IMR-90 (cell line): ENCODE measurements around the gene ADAMTS13. TPM values are rescaled to one million over a fixed set of nuclear protein-coding genes. Genes with fewer than 3 reads are reported as not detected.

Experiments used
- ATAC-seq: fragments of 200-7000 bp; cut with Tn5 transposase; 2 replicates; pipeline ENCODE4 v1.9.1; 2020; ENCODE audit warnings: low read depth, mild to moderate bottlenecking, moderate library complexity
- BruUV-seq: library from RNA; stranded (reverse); fragments of 400-500 nt; replicated peaks from 2 replicates; lab custom pipeline; 2021; lab: Mats Ljungman, UMichigan
- CTCF ChIA-PET: fragments of 300-600 bp; formaldehyde crosslinking; extraction: SDS; loops from one replicate; lab custom pipeline; 2021; ENCODE audit warnings: antibody characterized with exemption; lab: Yijun Ruan, JAX
- POLR2A ChIA-PET: fragments of 300-600 bp; sonication (Branson Sonifier 250); formaldehyde crosslinking; loops from one replicate; lab custom pipeline; 2022; ENCODE audit warnings: antibody characterized with exemption; ENCODE audit not compliant: unreplicated experiment; lab: Charles Lee
- DNase-seq: peaks from one replicate; pipeline ENCODE4 v3.0.0; 2013
- H2AFZ ChIP-seq: replicated peaks from 2 replicates; pipeline ENCODE3; 2013; ENCODE audit warnings: low read length, mild to moderate bottlenecking; ENCODE audit not compliant: poor library complexity
- H2AK5ac ChIP-seq: 2 replicates; pipeline ENCODE4 v1.6.1; 2013; ENCODE audit warnings: low read depth, low read length, inconsistent platforms
- H2AK9ac ChIP-seq: replicated peaks from 2 replicates; pipeline ENCODE3; 2013; ENCODE audit warnings: mild to moderate bottlenecking, low read depth, low read length, moderate library complexity; ENCODE audit not compliant: poor library complexity
- H2BK120ac ChIP-seq: 2 replicates; pipeline ENCODE4 v1.6.1; 2013; ENCODE audit warnings: low read depth, low read length, inconsistent platforms
- H2BK15ac ChIP-seq: 3 replicates; pipeline ENCODE4 v1.6.1; 2013; ENCODE audit warnings: low read depth, low read length, inconsistent platforms
- H2BK20ac ChIP-seq: 2 replicates; pipeline ENCODE4 v1.6.1; 2013; ENCODE audit warnings: low read depth, mild to moderate bottlenecking, inconsistent platforms, low read length, moderate library complexity
- H2BK5ac ChIP-seq: 2 replicates; pipeline ENCODE4 v1.6.1; 2013; ENCODE audit warnings: mild to moderate bottlenecking, low read depth, low read length, inconsistent platforms; ENCODE audit not compliant: poor library complexity, severe bottlenecking
- H3K14ac ChIP-seq: replicated peaks from 2 replicates; pipeline ENCODE4 v1.6.1; 2013; ENCODE audit warnings: low read depth, low read length, inconsistent platforms
- H3K18ac ChIP-seq: 2 replicates; pipeline ENCODE4 v1.6.1; 2013; ENCODE audit warnings: low read depth, low read length, control low read depth
- H3K23ac ChIP-seq: 2 replicates; pipeline ENCODE4 v1.6.1; 2013; ENCODE audit warnings: low read depth, low read length, inconsistent platforms
- H3K27ac ChIP-seq: 2 replicates; pipeline ENCODE4 v1.5.1; 2013; ENCODE audit warnings: mild to moderate bottlenecking, control low read depth, low read length; ENCODE audit not compliant: insufficient read depth
- H3K27me3 ChIP-seq: 2 replicates; pipeline ENCODE4 v1.6.1; 2013; ENCODE audit warnings: low read length; ENCODE audit not compliant: control insufficient read depth, insufficient read depth
- H3K36me3 ChIP-seq: 2 replicates; pipeline ENCODE4 v1.6.1; 2013; ENCODE audit warnings: low read length, mixed read lengths; ENCODE audit not compliant: control insufficient read depth, insufficient read depth
- H3K4ac ChIP-seq: 2 replicates; pipeline ENCODE4 v1.6.1; 2013; ENCODE audit warnings: low read depth, low read length, inconsistent platforms
- H3K4me1 ChIP-seq: 2 replicates; pipeline ENCODE4 v1.6.1; 2013; ENCODE audit warnings: low read length, mixed read lengths; ENCODE audit not compliant: control insufficient read depth, insufficient read depth
- H3K4me2 ChIP-seq: 2 replicates; pipeline ENCODE4 v1.6.1; 2013; ENCODE audit warnings: low read depth, mild to moderate bottlenecking, control low read depth, low read length, moderate library complexity
- H3K4me3 ChIP-seq: 2 replicates; pipeline ENCODE4 v1.5.1; 2013; ENCODE audit warnings: low read depth, mild to moderate bottlenecking, control low read depth, low read length, moderate library complexity; ENCODE audit not compliant: insufficient read depth
- H3K56ac ChIP-seq: 2 replicates; pipeline ENCODE4 v1.6.1; 2013; ENCODE audit warnings: low read length, inconsistent platforms; ENCODE audit not compliant: insufficient read depth; ENCODE audit errors: extremely low read depth
- H3K79me1 ChIP-seq, 2 experiments: 2 replicates each; pipeline ENCODE4 v1.6.1; 2013; ENCODE audit warnings: low read length in 2 of 2, inconsistent platforms in 1 of 2, low read depth in 1 of 2
- H3K9ac ChIP-seq: 2 replicates; pipeline ENCODE4 v1.6.1; 2013; ENCODE audit warnings: low read depth, low read length, control low read depth
- H3K9me1 ChIP-seq: 2 replicates; pipeline ENCODE4 v1.6.1; 2013; ENCODE audit warnings: low read length, inconsistent platforms; ENCODE audit not compliant: insufficient read depth
- H3K9me3 ChIP-seq: 2 replicates; pipeline ENCODE4 v1.6.1; 2013; ENCODE audit warnings: low read length; ENCODE audit not compliant: control insufficient read depth, insufficient read depth
- H4K20me1 ChIP-seq: 2 replicates; pipeline ENCODE4 v1.6.1; 2013; ENCODE audit warnings: low read length, inconsistent platforms; ENCODE audit not compliant: insufficient read depth
- H4K5ac ChIP-seq: 2 replicates; pipeline ENCODE4 v1.6.1; 2013; ENCODE audit warnings: mild to moderate bottlenecking, low read depth, low read length, control low read depth
- H4K8ac ChIP-seq, 2 experiments: 2 replicates each; pipeline ENCODE4 v1.6.1; 2013; ENCODE audit warnings: low read depth in 2 of 2, low read length in 2 of 2, control low read depth in 1 of 2, inconsistent platforms in 1 of 2
- H4K91ac ChIP-seq: 2 replicates; pipeline ENCODE4 v1.6.1; 2013; ENCODE audit warnings: low read depth, low read length, inconsistent platforms; ENCODE audit not compliant: insufficient read depth
- BHLHE40 ChIP-seq: fragments of 150-350 bp; IDR thresholded peaks from 2 replicates; pipeline ENCODE4 v1.6.1; 2016; ENCODE audit warnings: mild to moderate bottlenecking, low read depth, low read length
- CEBPB ChIP-seq: IDR thresholded peaks from 2 replicates; pipeline ENCODE4 v1.6.1; 2012; ENCODE audit warnings: low read depth, low read length, improper control_type of control experiment
- CHD1 ChIP-seq: IDR thresholded peaks from 2 replicates; pipeline ENCODE4 v1.6.1; 2012; ENCODE audit warnings: low read depth, low read length, improper control_type of control experiment
- ELK1 ChIP-seq: fragments of 150-350 bp; IDR thresholded peaks from 2 replicates; pipeline ENCODE4 v1.6.1; 2016; ENCODE audit warnings: low read depth, mild to moderate bottlenecking, low read length, moderate library complexity, borderline replicate concordance
- FOS ChIP-seq: fragments of 150-350 bp; IDR thresholded peaks from 2 replicates; pipeline ENCODE4 v1.6.1; 2016; ENCODE audit warnings: low read depth, low read length
- MAFK ChIP-seq: IDR thresholded peaks from 2 replicates; pipeline ENCODE4 v1.6.1; 2012; ENCODE audit warnings: low read depth, low read length, improper control_type of control experiment
- MAZ ChIP-seq: IDR thresholded peaks from 2 replicates; pipeline ENCODE4 v1.6.1; 2012; ENCODE audit warnings: low read depth, mild to moderate bottlenecking, low read length, improper control_type of control experiment, moderate library complexity, borderline replicate concordance
- MXI1 ChIP-seq: IDR thresholded peaks from 2 replicates; pipeline ENCODE4 v1.6.1; 2012; ENCODE audit warnings: low read depth, mild to moderate bottlenecking, low read length, moderate library complexity, borderline replicate concordance
- NFE2L2 ChIP-seq: fragments of 150-350 bp; IDR thresholded peaks from 2 replicates; pipeline ENCODE4 v1.6.1; 2016; ENCODE audit warnings: low read depth, mild to moderate bottlenecking, low read length
- POLR2A ChIP-seq: IDR thresholded peaks from 2 replicates; pipeline ENCODE4 v1.6.1; 2012; ENCODE audit warnings: mild to moderate bottlenecking, low read depth, low read length
- RAD21 ChIP-seq: IDR thresholded peaks from 2 replicates; pipeline ENCODE4 v1.6.1; 2012; ENCODE audit warnings: low read length, improper control_type of control experiment
- RCOR1 ChIP-seq: IDR thresholded peaks from 2 replicates; pipeline ENCODE4 v1.6.1; 2012; ENCODE audit warnings: mild to moderate bottlenecking, low read length, improper control_type of control experiment; ENCODE audit not compliant: insufficient replicate concordance
- RFX5 ChIP-seq: IDR thresholded peaks from 2 replicates; pipeline ENCODE4 v1.8.0; 2012; ENCODE audit warnings: low read depth, mild to moderate bottlenecking, low read length, moderate library complexity
- SMC3 ChIP-seq: fragments of 150-350 bp; IDR thresholded peaks from 2 replicates; pipeline ENCODE4 v1.6.1; 2016; ENCODE audit warnings: low read depth, mild to moderate bottlenecking, antibody characterized with exemption, low read length, moderate library complexity
- USF2 ChIP-seq: fragments of 150-350 bp; IDR thresholded peaks from 2 replicates; pipeline ENCODE4 v1.6.1; 2017; ENCODE audit warnings: mild to moderate bottlenecking, antibody characterized with exemption, low read length, low read depth
- WGBS, 2 experiments: methylation state at CpG; one replicate each; pipeline versions ENCODE4 v1.1.5 to v1.1.7; 2013; ENCODE audit warnings: missing lambda C conversion rate in 2 of 2; ENCODE audit not compliant: insufficient read length in 1 of 2; ENCODE audit errors: extremely low coverage in 2 of 2; 5-methylcytosine and 5-hydroxymethylcytosine counted together
- dilution Hi-C: fragments of 300-500 bp; cut with HindIII; formaldehyde crosslinking; loops from one replicate; pipeline ENCODE4 v1.14.3; 2018; ENCODE audit warnings: low sequenced_read_pairs; ENCODE audit not compliant: unreplicated experiment
- in situ Hi-C: fragments of 300-500 bp; cut with MboI; formaldehyde crosslinking; loops from 3 replicates; pipeline ENCODE4 v1.14.3; 2019; ENCODE audit warnings: low sequenced_read_pairs, inconsistent platforms, mixed read lengths
- intact Hi-C: fragments of 100-400 bp; cut with micrococcal nuclease; formaldehyde crosslinking; loops from 2 replicates; pipeline ENCODE4 v1.10.0; 2022
- polyA plus RNA-seq, 3 experiments: library from polyadenylated mRNA; depleted of rRNA; stranded (reverse); fragments of >200 nt; gene quantifications; 2 replicates each; pipeline ENCODE4 v1.2.3, GENCODE V29; 2012; ENCODE audit warnings: low replicate concordance in 1 of 3
- total RNA-seq: library from RNA; depleted of rRNA; stranded (reverse); fragments of >200 nt; gene quantifications from 2 replicates; pipeline ENCODE4 v1.2.3, GENCODE V29; 2012
- TF ChIP-seq, protein P1 (sequence below): conservative IDR thresholded peaks from 2 replicates; pipeline ENCODE4 v1.5.1; 2012; ENCODE audit warnings: mild to moderate bottlenecking, low read depth, low read length, improper control_type of control experiment

ADAMTS13 gene
- total and polyA plus RNA-seq, 2 of the 4 experiments (the other 2 are of a cell fraction): 0.18 to 2.8 TPM

GRCh38 chr9:133429214-133429613 lies 7.0 kb downstream of the ADAMTS13 start:
- CTCF ChIA-PET: no interaction called here
- no peak overlapping the region for H2AK5ac ChIP-seq
- no peaks in the 10 kb centered on the region for H4K20me1 ChIP-seq
- H3K4me2 ChIP-seq: no peak overlapping the region; the same call in 1 of the 2 replicates
- no peak overlapping the region for H2BK15ac ChIP-seq
- no peak overlapping the region for H3K27ac ChIP-seq
- 0 out of 2 replicates have a peak, but pooled peaks cover 3% of the 10 kb centered on the region for H3K9me1 ChIP-seq
- TF ChIP-seq SMC3: no peak
- no peak for TF ChIP-seq MAFK
- TF ChIP-seq MXI1: no peak
- TF ChIP-seq, protein P1, sequence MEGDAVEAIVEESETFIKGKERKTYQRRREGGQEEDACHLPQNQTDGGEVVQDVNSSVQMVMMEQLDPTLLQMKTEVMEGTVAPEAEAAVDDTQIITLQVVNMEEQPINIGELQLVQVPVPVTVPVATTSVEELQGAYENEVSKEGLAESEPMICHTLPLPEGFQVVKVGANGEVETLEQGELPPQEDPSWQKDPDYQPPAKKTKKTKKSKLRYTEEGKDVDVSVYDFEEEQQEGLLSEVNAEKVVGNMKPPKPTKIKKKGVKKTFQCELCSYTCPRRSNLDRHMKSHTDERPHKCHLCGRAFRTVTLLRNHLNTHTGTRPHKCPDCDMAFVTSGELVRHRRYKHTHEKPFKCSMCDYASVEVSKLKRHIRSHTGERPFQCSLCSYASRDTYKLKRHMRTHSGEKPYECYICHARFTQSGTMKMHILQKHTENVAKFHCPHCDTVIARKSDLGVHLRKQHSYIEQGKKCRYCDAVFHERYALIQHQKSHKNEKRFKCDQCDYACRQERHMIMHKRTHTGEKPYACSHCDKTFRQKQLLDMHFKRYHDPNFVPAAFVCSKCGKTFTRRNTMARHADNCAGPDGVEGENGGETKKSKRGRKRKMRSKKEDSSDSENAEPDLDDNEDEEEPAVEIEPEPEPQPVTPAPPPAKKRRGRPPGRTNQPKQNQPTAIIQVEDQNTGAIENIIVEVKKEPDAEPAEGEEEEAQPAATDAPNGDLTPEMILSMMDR: no peak
- no peak for TF ChIP-seq NFE2L2
- no peak for TF ChIP-seq POLR2A
- no peak for TF ChIP-seq RAD21
- TF ChIP-seq RCOR1: no peak
- no peak for TF ChIP-seq USF2
- no peak for TF ChIP-seq FOS
- no peak for TF ChIP-seq CHD1
- no peak for TF ChIP-seq ELK1
- no peak for TF ChIP-seq RFX5
- TF ChIP-seq BHLHE40: no peak
- TF ChIP-seq CEBPB: no peak
- no peak for TF ChIP-seq MAZ
- peaks cover 15% of the 10 kb centered on the region for H3K27me3 ChIP-seq
- no peak overlapping the region for H2BK5ac ChIP-seq
- no peak overlapping the region for H3K56ac ChIP-seq
- dilution Hi-C loops (no loop called here), intact Hi-C loops (no loop called here), in situ Hi-C loops (no loop called here)
- H3K9ac ChIP-seq: no peak overlapping the region
- H3K4me1 ChIP-seq: no peaks in the 10 kb centered on the region
- no peaks in the 10 kb centered on the region for H3K9me3 ChIP-seq
- H3K18ac ChIP-seq: no peak overlapping the region
- POLR2A ChIA-PET: no interaction called here
- H2AFZ ChIP-seq: no peak overlapping the region
- H3K14ac ChIP-seq: no peak overlapping the region
- no peak overlapping the region for H2BK20ac ChIP-seq
- 11% methylated on average over 6 of the region's 18 CpGs; no CpG with 5 or more reads in 1 of the 2 experiments for WGBS, 2 experiments
- H3K79me1 ChIP-seq: no peaks in the 10 kb centered on the region
- no peak overlapping the region for H4K91ac ChIP-seq
- no peak overlapping the region for H3K23ac ChIP-seq
- no peak overlapping the region for H3K4ac ChIP-seq
- H4K5ac ChIP-seq: no peak overlapping the region
- H3K4me3 ChIP-seq: no peak overlapping the region
- no TSS peak for BruUV-seq
- ATAC-seq: no peak
- H2BK120ac ChIP-seq: no peak overlapping the region
- no peak overlapping the region for H2AK9ac ChIP-seq
- peaks cover 4% of the 10 kb centered on the region; the same call in 1 of the 2 replicates for H3K36me3 ChIP-seq
- H4K8ac ChIP-seq: no peak overlapping the region
- no peak for DNase-seq
